ENCODE measurements around the gene HTR3D.

DNA sequence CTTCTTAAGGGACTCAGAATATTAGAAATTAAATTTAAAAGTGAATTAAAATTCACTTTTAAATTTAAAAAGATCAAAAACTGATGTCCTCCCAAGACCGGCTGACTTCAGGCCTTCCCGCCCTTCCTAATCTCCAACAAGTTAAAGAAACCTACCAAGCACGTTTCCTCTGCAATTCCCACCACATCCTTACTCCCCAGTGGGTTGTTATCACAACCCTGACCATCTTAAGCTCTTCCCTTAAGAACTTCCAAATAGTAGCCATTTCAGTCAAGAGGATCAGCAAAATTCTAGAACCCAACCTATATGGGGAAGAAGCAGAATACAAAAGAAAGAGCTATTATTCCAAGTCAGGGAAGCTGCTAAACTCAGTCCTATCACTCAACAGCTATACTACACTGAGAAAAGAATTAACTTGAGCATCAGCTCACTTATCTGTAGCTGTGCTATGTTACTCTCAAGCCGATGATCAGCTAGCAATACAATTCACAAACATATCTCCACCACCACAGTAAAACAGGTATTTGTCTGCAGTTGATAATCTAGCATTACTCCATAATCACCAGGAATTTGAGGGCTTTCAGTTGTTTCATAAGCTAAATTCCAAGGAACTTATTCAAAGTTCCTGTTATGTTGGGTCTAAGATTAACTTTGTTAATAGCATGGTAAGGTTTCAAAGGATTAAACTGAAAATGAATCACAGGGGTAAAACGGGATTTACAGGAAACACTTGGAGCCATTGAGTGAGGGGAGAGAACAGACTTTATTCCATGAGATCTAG is 28.2 kb upstream of the HTR3D start:
- TF ChIP-seq POLR2A (IDR thresholded peaks at IDR 0.05; ENCODE audit: low read depth, low read length) (no peak), TAF1 (IDR thresholded peaks at IDR 0.05; ENCODE audit: borderline replicate concordance, low read depth, low read length) (no peak)

Data from GM12892 (cell line).